Lung microvascular endothelial cell (primary cell): Measurements from ENCODE around the gene GNAI2. TPM values are rescaled to one million over a fixed set of nuclear protein-coding genes. Genes with fewer than 3 reads are reported as not detected.

ENCODE experiments used
- DNase-seq, 2 donors: peaks; one replicate each; pipeline versions ENCODE4 v3.0.0 to v3.0.0-alpha.2; 2010; ENCODE audit warnings: low read depth in 2 of 2
- total RNA-seq: library from RNA; depleted of rRNA; stranded (reverse); fragments of >200 nt; gene quantifications from 2 replicates; pipeline ENCODE4 v1.2.1, GENCODE V29; 2014

The GNAI2 gene
- 415 and 488 TPM in 2 replicates for total RNA-seq

DNA sequence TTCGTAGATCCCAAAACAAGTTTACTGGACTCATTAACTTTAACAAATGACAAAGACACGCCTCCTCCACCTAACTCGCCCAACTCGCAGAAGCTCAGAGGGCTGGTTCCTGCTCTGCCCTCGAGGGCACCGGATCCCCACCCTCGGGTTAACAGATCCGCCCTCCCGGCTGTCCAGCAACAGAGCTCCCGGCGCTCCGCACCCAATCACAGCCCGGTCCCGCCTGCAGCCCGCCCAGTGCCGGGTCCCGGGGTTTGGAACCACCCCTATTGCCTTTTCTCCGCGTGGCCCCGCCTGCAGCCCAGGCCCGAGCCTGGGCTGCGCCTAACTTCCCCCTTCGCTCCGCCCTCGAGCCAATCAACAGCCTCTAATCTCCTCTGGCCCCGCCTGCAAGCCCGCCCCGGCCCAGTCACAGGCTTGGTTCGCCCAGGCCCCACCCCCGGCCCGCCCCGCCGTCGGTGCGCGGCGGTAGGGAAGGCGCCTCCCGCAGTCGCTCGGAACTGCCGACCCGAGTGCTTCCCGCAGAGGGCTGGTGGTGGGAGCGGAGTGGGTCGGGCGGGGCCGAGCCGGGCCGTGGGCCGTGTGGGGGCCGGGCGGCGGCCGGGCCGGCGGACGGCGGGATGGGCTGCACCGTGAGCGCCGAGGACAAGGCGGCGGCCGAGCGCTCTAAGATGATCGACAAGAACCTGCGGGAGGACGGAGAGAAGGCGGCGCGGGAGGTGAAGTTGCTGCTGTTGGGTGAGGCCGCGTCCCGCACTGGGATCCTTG, at the start of gene GNAI2:
GNAI2 (plus strand) TSS at position 489 of the 768 bp plus-strand sequence; CDS start at position 621, 132 bp downstream.
- DNase-seq: peak; percentile 99

DNA sequence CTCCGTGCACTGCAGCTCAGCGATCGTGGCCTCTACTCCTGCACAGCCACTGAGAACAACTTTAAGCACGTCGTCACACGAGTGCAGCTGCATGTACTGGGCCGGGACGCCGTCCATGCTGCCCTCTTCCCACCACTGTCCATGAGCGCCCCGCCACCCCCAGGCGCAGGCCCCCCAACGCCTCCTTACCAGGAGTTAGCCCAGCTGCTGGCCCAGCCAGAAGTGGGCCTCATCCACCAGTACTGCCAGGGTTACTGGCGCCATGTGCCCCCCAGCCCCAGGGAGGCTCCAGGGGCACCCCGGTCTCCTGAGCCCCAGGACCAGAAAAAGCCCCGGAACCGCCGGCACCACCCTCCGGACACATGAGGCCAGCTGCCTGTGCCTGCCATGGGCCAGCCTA, 48.3 kb upstream of the GNAI2 start:
- DNase-seq: no peak

DNA sequence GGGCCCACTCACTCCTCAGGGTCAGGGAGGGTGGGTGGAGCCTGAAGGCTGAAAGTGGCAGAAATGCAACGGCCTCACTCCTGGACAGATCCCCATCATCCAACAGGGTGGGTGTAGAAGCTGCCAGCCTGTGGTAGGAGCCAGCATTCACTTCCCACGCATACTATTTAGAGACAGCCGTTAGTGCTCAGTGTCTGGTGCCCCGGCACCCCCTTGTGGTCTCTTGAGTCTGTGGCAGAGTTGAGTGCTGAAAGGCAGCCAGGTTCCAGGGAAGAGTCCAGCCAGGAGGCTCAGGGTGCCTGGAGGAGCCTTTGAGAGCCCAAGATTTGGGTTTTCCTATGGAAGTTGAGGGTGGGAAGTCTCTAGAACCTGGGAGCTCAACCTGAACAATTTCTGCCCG, 46.7 kb upstream of the GNAI2 start:
- peak; percentile 86 to 91 for DNase-seq

DNA sequence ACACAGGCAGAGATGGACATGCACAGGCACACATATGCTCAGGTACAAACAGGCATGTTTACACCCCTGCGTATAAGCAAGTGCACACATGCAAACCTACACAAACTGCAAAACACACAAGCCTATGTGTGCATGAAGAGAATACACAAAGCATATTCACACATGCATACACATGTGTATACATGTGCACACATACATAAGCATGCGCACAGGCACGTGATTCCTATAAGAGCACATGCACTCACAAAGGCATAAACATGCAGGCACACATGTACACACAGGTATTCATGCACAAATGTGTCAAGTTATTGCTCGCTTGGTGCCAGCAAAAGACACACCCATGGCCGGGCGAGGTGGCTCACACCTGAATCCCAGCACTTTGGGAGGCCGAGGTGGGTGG, 46.0 kb upstream of the GNAI2 start:
- DNase-seq: no peak

DNA sequence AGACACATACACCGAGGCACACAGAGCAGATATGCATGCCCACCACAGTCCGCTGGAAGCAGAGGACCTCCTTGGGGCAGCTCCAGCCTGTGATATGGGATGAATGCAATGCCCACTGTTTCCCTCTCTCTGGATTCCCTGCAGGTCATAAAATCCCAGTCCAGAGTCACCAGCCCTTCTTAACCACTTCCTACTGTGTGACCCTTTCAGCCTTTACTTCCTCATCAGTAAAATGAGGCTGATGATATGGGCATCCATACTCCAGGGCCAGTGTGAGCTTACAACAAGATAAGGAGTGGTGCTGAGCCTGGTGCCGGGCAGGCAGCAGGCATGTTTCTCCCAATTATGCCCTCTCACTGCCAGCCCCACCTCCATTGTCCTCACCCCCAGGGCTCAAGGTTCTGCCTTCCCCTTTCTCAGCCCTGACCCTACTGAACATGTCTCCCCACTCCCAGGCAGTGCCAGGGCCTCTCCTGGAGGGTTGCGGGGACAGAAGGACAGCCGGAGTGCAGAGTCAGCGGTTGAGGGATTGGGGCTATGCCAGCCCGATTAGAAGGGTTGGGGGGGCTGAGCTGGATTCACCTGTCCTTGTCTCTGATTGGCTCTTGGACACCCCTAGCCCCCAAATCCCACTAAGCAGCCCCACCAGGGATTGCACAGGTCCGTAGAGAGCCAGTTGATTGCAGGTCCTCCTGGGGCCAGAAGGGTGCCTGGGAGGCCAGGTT, 44.9 kb upstream of the GNAI2 start, which contains the start of gene GNAT1:
GNAT1 (plus strand) TSS at position 675 of the 725 bp plus-strand sequence. CDS start 116 bp downstream, outside the sequence.
- DNase-seq: no peak

DNA sequence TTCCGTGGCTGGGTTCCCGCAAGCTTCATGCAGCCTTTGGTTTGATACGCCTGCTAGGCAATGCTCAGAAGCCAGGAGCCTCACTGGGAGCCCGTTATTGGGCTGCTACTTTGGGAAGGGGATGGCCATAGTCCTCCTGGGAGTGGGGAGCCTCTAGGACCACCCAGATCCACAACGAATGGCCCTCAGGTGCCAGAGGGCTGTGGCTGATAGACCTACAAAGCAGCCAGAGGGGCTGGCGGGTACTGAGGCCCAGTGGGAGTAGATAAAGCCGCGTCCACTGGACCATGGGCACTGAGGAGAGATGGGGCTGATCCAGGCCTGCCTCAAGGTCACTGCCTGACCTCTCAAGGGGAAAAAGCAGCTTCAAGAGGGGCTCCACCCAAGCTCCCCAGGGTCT, 43.9 kb upstream of the GNAI2 start:
- no peak for DNase-seq

DNA sequence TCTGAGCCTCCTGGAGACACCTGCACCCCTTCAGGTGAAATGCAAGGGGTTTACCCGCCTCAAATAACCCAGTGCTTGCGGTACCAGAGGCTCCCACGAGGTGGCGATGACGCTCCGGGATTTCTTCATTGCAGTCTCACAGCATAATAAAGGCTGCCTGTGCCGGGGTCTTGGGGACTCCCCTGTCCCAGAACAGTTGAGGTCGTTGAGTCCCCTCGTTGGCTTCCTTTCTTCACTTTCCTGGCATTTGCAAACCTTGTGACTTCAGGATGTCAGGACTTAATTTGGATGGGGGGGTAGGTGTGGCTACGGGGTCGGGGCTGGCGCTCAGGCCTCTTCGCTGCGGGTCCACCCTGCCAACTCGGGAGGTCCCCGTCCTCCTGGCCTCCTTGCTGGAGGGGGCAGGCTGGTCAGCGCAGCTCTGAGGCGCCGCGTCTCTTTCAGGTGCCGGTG, 43.3 kb upstream of the GNAI2 start:
- peak; percentile 59 to 76 for DNase-seq

DNA sequence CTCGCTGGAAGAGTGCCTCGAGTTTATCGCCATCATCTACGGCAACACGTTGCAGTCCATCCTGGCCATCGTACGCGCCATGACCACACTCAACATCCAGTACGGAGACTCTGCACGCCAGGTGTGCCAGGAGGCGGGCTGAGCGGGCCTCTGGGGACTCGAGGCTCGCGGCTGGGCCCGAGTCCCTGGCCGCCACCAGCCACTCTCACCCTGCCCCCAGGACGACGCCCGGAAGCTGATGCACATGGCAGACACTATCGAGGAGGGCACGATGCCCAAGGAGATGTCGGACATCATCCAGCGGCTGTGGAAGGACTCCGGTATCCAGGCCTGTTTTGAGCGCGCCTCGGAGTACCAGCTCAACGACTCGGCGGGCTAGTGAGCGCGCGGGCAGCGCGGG, 42.7 kb upstream of the GNAI2 start:
- no peak for DNase-seq

DNA sequence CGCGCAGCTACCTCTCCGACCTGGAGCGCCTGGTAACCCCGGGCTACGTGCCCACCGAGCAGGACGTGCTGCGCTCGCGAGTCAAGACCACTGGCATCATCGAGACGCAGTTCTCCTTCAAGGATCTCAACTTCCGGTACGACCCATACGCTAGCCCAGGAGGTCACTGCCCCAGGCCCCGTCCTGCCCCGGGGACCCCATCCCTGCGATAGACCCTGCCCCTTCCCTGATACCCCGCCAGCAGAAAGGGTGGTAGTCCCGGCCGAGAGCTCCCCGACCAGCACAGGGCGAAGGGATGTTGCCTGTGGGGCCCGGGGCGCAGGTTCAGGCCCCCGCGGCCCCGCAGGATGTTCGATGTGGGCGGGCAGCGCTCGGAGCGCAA, 42.3 kb upstream of the GNAI2 start:
- no peak for DNase-seq

DNA sequence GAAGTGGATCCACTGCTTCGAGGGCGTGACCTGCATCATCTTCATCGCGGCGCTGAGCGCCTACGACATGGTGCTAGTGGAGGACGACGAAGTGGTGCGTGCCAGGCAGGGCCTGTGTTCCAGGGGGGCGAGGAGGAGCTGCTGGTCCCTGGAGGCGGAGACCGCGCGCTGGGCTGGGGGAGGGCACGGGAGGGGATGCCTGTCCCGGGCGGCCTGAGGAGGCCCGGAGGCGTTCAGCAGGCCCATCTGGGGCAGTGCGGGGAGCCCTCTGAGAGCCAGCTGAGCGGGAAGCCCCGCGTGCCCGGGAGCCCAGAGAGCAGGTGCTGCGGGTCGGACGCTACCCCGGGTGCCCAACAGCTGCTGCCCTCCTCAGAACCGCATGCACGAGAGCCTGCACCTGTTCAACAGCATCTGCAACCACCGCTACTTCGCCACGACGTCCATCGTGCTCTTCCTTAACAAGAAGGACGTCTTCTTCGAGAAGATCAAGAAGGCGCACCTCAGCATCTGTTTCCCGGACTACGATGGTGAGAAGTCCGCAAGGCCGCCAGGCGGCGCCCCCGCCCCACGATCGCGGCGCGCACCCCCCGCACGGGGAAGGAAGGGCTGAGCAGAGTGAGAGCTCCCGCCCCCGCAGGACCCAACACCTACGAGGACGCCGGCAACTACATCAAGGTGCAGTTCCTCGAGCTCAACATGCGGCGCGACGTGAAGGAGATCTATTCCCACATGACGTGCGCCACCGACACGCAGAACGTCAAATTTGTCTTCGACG, 41.7 kb upstream of the GNAI2 start:
- peak; percentile 71 to 72 for DNase-seq

DNA sequence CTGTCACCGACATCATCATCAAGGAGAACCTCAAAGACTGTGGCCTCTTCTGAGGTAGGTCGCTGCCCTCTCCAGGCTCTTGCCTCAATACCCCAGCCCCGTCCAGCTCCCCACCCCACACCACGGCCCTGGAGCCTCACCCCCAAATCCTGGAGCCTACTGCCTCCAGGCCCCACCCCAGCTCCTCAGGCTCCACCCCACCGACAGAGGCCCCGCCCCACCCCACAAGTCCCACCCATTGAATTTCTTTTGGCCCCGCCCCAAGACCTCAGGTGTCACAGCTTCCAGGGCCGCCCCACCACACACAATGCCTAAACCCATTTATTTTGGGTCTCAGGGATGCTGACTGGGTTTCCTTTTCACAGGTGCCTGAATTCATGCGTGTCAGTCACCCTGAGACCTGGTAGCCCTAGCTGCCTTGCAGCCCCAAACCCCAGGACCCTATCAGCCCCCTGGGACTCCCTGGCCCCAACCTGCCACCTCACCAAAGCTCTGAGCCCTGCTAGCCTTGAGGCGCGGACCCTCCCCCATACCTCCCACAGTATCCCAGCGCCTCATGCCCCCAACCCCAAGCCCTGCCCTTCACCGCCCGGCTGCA, 41.0 kb upstream of the GNAI2 start:
- peak in 1 of 2 donors; percentile 32 for DNase-seq

DNA sequence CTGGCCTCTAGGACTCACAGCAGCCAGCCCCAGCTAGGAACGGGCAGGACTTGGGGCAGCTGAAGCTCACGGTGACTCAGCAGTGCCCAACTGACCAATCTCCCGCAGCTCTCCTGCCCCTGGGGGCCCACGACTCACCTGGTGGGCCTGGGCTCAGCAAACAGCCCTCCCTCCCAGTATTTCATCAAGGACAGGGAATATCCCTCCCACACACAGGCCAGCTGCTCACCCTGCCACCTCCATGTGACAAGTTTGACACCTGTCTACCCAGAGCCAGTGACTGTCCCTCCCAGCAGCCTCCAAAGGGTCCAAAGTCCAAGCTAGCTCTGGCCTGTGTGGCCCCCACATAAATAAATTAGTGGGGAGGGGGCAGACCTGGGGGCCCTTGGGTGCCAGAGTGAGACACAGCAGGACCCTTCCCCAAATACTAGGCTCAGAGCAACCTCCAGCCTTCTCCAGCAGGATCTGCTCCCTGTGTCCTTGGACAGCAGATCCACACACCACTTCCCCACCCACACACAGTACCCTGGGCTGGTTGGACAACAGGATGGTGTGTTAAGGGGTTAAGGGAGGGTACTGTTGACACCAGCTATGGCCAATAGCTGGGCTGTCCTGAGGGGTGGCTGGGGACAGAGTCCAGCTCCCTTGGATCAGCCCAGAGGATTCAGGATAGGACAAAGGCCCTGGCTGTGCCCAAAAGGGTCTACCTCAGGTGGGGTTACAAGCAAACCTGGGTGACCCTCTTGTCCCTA, 40.3 kb upstream of the GNAI2 start:
- DNase-seq: no peak

DNA sequence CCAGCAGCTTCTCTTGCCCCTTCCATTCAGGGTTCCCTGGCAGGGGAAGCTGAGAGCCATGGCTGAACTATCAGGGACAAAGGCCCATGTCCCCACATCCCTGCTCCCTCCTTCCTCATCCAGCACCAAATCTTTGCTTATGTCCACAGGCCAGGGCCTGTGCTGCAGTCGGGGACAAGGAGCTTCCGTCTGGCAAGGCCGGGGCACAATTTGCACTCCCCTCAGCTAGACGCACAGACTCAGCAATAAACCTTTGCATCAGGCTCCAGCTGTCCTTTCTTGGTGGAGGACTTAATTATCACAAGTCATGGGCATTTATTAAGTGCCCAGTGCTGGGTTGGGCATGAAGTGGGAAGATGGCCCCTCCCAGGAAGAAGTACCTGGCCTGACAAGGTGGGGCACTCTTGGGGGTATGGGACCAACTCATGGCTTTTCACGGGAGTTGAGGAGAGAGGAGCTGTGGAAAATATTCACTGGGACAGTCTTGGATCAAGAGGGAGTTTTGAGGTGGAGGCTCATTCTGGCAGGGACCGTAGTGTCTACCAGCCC, 39.7 kb upstream of the GNAI2 start:
- DNase-seq: no peak

DNA sequence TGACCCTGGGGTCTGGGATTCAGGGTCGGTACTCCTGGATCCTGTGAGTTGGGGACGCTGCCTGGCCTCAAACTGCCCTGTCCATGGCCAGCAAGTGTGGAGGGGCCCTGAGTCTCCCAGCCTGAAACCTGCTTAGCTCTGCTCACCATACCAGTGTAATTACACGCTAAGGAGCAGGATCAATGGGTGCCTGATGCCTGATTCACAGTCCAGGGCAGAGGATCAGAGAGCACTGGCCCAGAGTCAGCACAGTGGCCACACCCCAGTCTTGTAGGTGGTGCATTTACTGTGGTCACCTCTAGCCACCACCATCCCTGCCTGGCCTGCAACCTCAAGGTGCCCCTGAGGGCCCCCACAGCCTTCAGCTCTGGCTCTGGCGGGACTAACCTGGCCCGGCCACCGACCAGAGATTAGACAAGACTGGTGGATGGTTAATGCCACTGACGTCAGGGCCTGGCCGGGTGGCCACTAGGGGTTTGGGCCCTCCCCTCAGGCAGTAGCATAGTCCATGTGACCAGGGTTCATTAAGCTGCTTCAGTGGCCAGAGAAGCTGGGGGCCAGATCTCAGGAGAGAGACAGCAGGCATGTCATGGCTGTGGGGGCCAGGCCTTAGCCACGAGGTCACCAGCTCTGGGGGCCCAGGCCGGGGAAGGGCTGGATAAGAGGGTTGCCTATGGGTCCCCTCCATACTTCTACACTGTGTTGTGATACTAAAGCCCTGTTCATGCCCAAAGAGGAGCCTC, 34.3 kb upstream of the GNAI2 start:
- no peak for DNase-seq

DNA sequence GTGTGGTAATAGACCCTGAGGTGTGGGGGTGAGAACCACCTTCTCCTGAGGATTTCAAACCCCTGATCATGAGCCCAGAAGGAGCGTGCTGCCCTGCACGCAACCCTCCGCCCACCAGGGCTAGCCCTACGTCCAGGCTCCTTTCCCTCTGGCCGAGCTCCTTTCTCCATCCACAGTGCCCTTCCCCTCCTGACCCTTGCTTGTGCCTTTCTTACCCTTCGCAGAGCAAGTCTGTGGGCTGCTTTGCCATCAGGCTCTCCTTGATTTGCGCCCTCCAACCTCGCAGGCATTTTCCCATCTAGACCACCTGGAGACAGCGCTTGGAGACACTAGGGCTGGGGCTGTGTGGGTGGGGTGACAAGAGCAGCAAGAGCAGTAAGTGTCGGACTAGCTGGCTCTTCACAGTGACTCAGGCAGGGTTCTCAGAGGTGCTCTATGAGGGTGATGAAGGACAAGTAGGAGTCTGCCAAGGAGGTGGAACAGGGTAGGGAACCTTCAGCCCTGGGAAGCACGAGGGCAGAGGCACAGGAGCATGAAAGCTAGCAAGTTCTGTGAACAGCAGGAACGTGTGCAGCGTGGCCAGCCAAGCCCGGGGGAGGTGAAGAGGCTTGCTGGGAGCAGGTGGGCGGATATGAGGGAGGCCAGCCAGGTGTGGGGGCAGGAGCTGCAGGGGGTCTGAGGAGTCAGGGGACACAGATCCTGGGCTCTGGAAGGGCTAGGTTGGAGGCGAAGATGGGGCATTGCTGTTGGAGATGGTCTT, 33.5 kb upstream of the GNAI2 start:
- no peak for DNase-seq

DNA sequence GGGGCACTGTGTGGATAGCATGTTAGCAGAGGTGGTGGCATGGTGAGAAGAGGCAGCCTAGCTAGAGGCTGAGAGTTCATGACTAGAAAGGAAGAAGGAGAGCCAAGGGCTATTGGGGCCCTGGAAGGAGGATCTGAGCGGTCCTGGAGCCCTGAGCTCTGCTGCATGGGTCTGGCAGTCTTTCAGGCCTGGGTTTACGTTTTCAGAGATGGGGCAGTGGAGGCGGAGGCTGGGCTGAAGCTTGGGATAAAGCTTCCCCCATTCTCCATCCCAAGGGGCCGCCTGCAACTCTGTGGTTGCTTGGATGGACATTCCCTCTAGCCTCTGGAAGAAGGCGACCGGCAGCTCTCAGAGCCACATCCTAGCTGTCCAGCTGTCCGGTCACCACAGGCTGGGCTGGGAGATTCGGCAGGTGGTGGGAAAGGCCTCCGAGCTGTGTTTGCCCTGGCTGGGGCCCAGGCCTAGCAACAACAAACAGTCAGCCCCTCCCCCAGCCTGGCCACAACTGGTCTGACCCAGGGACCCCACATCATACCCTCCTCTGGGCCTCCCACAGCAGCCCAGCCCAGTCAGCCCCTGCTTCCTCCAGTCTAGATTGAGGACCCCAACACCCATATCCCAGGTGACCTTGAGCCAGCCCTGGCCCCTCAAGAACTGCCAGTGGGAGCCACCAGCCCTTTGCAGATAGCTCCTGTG, 32.7 kb upstream of the GNAI2 start:
- DNase-seq: no peak

DNA sequence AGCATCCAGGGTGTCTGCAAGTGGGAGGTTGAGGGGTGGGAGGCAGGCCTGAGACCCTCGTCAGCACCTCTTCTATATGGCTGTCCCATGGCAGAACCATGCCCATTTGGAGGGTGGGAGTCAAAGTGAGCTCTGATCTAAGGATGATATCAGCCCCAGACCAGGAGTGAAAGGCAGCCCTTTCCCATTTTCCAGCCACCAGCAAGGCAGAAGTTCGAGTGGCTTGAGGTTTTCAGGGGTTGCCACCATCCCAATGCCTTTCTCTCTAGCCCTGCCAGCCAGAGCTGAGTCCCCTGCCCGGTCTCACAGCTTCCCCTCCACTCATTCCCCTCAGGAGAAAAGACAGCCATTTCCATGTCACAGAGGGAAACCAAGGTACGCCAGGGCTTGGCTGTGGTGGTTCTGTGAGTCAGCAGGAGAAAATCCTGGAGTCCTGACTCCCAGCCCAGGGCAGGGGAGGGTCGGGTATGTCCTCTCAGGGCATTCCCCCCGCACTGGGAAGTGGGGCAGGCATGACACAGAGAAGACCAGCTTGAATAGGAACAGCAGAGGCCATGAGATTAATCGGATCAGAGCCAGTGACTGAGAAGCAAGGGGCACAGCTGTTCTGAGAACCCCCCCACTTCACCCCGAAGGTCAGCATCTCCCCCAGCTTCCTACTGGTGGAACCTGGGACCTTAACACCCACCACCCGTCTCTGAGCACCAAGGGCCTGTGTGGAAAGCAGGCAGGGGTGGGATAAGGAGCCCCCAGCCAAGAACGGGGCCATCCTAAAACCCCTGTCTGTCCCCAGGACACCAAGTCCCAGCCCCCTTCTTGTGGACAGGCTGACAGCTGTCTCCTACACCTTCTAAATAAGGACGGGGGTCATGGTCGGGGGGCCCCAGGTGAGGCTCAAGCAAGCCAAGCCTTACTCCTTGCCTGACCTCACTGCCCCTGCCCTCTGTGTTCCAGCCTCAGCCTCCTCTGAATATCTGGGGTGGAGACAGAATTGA, 31.9 kb upstream of the GNAI2 start:
- DNase-seq: no peak
